ENCODE measurements around the gene GJA5. TPM values are rescaled to one million over a fixed set of nuclear protein-coding genes. Genes with fewer than 3 reads are reported as not detected.
"Not testable (repeated sequence)": the region's sequence is repeated elsewhere in the genome, so short reads cannot be mapped to it uniquely, and the experiment has no call there.

The GJA5 gene
- total RNA-seq, 2 experiments from 2014 or later: not detected

DNA sequence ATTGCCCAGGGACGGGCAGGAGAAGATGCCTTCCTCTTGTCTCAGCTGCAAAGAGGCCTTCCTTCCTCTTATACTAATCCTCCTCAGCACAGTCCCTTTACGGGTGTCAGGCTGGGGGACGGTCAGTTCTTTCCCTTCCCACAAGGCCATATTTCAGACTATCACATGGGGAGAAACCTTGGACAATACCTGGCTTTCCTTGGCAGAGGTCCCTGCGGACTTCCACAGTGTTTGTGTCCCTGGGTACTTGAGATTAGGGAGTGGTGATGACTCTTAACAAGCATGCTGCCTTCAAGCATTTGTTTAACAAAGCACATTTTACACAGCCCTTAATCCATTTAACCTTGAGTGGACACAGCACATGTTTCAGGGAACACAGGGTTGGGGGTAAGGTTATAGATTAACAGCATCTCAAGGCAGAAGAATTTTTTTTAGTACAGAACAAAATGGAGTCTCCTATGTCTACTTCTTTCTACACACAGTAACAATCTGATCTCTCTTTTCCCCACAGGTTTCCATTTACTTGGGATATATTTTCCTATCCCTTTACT lies 26.0 kb downstream of the GJA5 start:
- H3K36me3 Mint-ChIP-seq; H3K4me3 Mint-ChIP-seq; H3K9me3 Mint-ChIP-seq (ENCODE audit: low read depth); CTCF ChIA-PET; H3K27ac Mint-ChIP-seq; ATAC-seq; DNase-seq: not testable (repeated sequence)
- H3K27me3 Mint-ChIP-seq: peaks cover 45% of the 10 kb centered on the region
- peaks cover 18% of the 10 kb centered on the region for H3K4me1 Mint-ChIP-seq

DNA sequence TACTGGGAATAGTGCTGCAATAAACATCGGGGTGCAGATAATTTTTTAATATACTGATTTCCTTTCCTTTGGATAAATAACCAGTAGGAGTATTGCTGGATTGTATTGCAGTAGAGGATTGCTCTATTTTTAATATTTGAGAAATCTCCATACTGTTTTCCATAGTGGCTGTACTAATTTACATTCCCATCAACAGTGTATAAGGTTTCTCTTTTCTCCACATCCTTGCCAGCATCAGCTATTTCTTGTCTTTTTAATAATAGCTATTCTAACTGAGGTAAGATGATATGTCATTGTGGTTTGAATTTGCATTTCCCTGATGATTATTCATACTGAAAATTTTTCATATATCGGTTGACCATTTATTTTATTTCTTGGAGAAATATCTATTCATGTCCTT lies 31.1 kb downstream of the GJA5 start:
- DNase-seq (no peak), ATAC-seq (no peak)
- H3K36me3 Mint-ChIP-seq: peaks cover 1% of the 10 kb centered on the region
- H3K9me3 Mint-ChIP-seq (ENCODE audit: low read depth): no peaks in the 10 kb centered on the region
- peaks cover 3% of the 10 kb centered on the region for H3K4me1 Mint-ChIP-seq
- H3K27ac Mint-ChIP-seq: no peak overlapping the region
- peaks cover 57% of the 10 kb centered on the region for H3K27me3 Mint-ChIP-seq
- CTCF ChIA-PET: no interaction called here
- H3K4me3 Mint-ChIP-seq: no peak overlapping the region

DNA sequence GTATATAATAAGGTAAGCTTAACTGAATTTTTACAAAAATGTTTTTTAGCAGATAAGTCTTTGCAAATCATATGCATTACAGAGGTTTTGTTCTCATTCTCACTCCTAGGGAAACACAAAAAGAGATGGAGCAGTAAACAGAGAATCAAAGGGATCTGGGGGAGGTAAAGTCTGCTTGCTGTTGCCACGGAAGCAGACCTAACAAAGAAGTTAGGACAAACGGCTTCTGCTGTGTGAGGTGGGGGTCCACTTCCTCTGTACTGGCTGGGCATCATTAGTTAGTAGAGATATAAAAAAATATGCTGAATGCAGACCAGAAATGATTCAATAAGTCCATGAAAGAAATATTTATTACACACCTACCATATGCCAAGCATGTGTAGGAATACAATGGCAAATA lies 34.2 kb downstream of the GJA5 start:
- CTCF ChIA-PET: no interaction called here
- no peaks in the 10 kb centered on the region for H3K9me3 Mint-ChIP-seq (ENCODE audit: low read depth)
- no peak for DNase-seq
- ATAC-seq: no peak
- peaks cover 49% of the 10 kb centered on the region for H3K27me3 Mint-ChIP-seq
- no peaks in the 10 kb centered on the region for H3K36me3 Mint-ChIP-seq
- H3K27ac Mint-ChIP-seq: no peak overlapping the region
- H3K4me3 Mint-ChIP-seq: no peak overlapping the region
- peaks cover 4% of the 10 kb centered on the region for H3K4me1 Mint-ChIP-seq

DNA sequence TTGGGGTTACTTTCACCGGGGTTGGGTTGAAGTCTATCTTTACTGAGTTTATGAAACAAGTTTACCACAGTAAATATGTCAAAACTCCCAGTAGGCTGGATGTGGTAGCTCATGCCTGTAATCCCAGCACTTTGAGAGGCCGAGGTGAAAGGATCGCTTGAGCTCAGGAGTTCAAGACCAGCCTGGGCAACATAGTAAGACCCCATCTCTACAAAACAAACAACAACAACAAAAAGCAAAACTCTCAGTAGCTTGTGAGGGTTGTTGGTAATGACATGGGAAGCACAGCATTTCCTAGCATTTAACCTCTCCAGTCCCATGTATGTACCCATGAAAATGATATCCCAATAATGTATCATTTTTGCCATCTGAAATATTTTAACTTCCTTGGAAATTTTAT lies 34.7 kb downstream of the GJA5 start:
- Mint-ChIP-seq H3K27ac (no peak overlapping the region), H3K4me3 (no peak overlapping the region), H3K27me3 (peaks cover 49% of the 10 kb centered on the region), H3K9me3 (ENCODE audit: low read depth) (no peaks in the 10 kb centered on the region), H3K36me3 (no peaks in the 10 kb centered on the region), H3K4me1 (peaks cover 4% of the 10 kb centered on the region)
- DNase-seq: no peak
- ATAC-seq: no peak
- CTCF ChIA-PET: no interaction called here

DNA sequence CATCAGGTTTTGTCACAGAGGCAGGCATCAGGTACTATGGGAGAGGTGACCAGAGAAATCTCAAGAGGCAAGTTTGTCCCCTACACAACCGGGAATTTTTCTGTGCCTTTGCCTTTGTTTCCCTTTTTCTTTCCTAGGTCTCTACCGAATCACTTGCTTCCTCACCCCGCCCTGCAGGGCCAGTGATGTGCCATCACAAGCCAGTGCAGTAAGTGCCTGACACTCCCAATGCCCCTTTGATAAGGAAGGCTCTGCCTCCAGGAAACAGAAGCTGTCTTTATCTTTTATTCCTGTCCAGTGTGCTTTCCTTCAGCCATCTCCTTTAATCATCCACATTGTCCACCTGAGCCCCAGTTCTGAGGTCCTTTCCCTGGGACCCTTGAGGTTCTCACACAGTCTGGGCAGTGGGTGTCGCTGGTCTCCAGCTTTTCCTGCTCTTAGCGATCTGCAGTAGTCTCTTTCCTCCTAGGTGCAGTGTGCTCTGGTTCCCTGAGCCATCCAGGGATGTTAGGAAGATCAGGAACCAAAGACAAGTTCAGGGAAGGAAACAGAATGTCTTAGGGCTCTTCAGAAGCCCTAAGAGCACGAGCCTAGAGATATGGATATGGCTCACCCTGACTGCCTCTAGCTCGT lies 36.6 kb downstream of the GJA5 start:
- Mint-ChIP-seq H3K36me3 (no peaks in the 10 kb centered on the region), H3K9me3 (ENCODE audit: low read depth) (peaks cover 2% of the 10 kb centered on the region), H3K4me3 (no peak overlapping the region), H3K4me1 (peaks cover 1% of the 10 kb centered on the region), H3K27ac (no peak overlapping the region), H3K27me3 (peaks cover 37% of the 10 kb centered on the region)
- DNase-seq: no peak
- ATAC-seq: no peak
- CTCF ChIA-PET: interaction anchor here (1.9 to 2.5 kb wide), 2 partner anchors 166 to 169 kb away, joined by 8 to 9 read pairs; no protein-coding TSS in a partner anchor

DNA sequence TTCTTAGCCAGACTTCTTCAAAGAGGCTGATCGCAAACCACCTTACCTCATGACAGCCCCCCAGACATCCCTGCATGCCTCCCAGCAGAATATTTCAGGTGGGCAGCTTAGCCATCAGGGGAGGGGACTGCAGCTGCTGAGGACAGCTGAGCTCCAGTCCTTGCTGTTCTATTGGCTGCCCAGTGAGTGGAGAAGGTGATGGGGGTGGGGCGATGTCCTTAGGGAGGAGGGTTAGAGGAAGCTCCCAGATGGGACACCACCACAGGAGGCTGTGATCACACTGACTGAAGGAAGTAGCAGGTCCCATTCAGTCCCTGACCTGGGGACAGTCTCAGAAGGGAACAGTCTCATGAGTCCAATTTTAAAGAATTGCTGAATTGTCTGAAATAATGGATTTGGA lies 38.3 kb downstream of the GJA5 start:
- no peak overlapping the region for H3K4me3 Mint-ChIP-seq
- no peak for ATAC-seq
- peaks cover 2% of the 10 kb centered on the region for H3K9me3 Mint-ChIP-seq (ENCODE audit: low read depth)
- no peaks in the 10 kb centered on the region for H3K36me3 Mint-ChIP-seq
- CTCF ChIA-PET: interaction anchor here (1.2 to 2.5 kb wide), 2 partner anchors 167 to 171 kb away, joined by 4 to 8 read pairs; no protein-coding TSS in a partner anchor
- no peak for DNase-seq
- H3K4me1 Mint-ChIP-seq: peaks cover 3% of the 10 kb centered on the region
- H3K27ac Mint-ChIP-seq: no peak overlapping the region
- peaks cover 27% of the 10 kb centered on the region for H3K27me3 Mint-ChIP-seq

DNA sequence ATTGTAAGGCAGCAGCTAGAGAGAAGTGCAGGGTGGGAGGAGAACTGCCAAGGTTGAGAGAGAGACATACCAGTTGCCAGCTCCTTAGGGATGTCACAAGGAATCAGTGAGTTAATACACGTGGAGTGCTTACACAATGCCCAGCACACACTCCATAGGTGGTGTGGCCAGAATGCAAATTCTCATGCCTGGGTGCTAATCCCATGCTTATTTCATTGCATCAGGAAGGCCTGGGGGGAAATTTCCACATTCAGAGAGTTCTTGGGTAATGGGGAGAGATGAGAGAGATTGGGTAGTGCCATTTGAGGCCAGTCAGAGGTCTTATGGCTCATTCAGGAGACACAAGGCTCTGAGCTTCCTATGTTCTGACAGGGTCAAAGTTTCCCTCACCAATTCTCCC lies 38.7 kb downstream of the GJA5 start:
- ATAC-seq (no peak), DNase-seq (no peak)
- Mint-ChIP-seq H3K9me3 (ENCODE audit: low read depth) (peaks cover 2% of the 10 kb centered on the region), H3K27me3 (peaks cover 27% of the 10 kb centered on the region), H3K4me1 (peaks cover 4% of the 10 kb centered on the region), H3K36me3 (no peaks in the 10 kb centered on the region), H3K4me3 (no peak overlapping the region), H3K27ac (no peak overlapping the region)
- CTCF ChIA-PET: interaction anchor here (1.2 kb wide), 1 partner anchor 168 kb away, joined by 4 read pairs; no protein-coding TSS in a partner anchor

DNA sequence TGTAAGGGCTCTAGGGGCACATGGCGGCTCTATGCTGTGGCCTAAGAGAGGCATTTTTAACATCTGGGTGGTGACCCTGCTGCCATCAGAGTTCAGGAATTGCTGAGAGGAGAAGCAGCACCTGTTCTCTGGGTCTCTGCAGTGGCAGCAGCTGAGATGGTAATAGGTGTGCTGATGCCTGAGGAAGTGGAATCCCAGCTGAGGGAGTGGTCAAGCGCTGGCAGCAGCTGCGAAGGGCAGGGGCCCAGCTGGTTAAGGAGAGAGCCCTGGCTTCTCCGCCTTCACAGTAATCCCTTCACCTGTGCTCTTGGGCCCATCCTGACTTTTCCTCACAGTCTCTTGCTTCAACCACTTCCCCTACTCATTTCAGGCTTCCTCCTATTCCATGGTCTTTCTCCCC lies 39.8 kb downstream of the GJA5 start:
- DNase-seq (no peak), ATAC-seq (no peak)
- CTCF ChIA-PET: no interaction called here
- H3K9me3 Mint-ChIP-seq (ENCODE audit: low read depth): peaks cover 2% of the 10 kb centered on the region
- peaks cover 4% of the 10 kb centered on the region for H3K4me1 Mint-ChIP-seq
- H3K4me3 Mint-ChIP-seq: no peak overlapping the region
- peaks cover 27% of the 10 kb centered on the region for H3K27me3 Mint-ChIP-seq
- no peaks in the 10 kb centered on the region for H3K36me3 Mint-ChIP-seq
- no peak overlapping the region for H3K27ac Mint-ChIP-seq

DNA sequence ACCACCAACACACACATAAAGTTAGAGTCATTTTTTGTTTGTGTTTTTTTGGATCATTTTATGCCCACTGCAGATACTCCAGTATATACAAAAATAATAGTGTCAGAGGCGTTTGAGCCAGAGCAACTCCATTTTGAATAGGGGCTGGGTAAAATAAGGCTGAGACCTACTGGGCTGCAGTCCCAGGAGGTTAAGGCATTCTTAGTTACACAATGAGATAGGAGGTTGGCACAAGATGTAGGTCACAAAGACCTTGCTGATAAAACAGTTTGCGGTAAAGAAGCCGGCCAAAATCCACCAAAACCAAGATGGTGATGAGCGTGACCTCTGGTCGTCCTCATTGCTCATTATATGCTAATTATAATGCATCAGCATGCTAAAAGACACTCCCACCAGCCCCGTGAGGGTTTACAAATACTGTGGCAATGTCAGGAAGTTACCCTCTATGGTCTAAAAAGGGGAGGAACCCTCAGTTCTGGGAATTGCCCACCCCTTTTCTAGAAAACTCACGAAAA lies 40.6 kb downstream of the GJA5 start:
- no peak for DNase-seq
- H3K27ac Mint-ChIP-seq: no peak overlapping the region

DNA sequence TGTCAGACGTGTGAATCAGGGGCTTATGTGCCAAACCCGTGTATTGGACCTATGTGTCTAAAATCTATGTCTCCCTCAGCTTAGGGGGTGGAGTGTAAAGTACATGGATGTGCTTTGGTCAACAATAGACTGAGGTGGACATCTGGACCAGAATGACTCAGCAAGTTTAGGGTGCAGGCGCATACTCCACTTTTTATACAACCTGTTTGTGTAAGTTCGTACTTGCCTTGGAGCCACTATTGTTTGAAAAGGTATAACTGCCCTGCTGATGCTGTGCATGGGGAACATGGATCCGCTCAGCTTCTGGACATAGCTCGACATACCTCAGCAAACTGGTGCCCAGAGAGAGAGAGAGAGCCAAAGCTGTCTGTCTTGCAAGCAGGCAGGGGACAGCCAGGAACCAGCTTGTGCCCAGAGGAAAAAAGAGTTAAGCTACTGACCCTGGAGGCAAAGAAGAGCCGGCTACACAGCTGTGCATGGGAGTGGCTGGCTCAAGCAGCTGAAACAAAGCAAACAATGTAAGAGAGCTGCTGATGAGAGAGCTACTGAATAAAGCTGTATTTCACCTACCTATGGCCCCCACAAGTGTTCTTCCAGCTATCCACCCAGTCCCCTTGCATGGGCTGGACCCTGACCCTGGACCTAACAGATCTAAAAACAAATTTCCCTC lies 41.2 kb downstream of the GJA5 start:
- ATAC-seq (no peak), DNase-seq (no peak)
- peaks cover 33% of the 10 kb centered on the region for H3K27me3 Mint-ChIP-seq
- H3K9me3 Mint-ChIP-seq (ENCODE audit: low read depth): peaks cover 2% of the 10 kb centered on the region
- H3K27ac Mint-ChIP-seq: no peak overlapping the region
- CTCF ChIA-PET: no interaction called here
- H3K4me3 Mint-ChIP-seq: no peak overlapping the region
- peaks cover 4% of the 10 kb centered on the region for H3K4me1 Mint-ChIP-seq
- no peaks in the 10 kb centered on the region for H3K36me3 Mint-ChIP-seq

More for the DNA sequence above, 40.6 kb downstream of the GJA5 start:
- H3K4me3 Mint-ChIP-seq: no peak overlapping the region
- no peak for ATAC-seq
- no peaks in the 10 kb centered on the region for H3K36me3 Mint-ChIP-seq
- peaks cover 30% of the 10 kb centered on the region for H3K27me3 Mint-ChIP-seq
- CTCF ChIA-PET: no interaction called here
- H3K4me1 Mint-ChIP-seq: peaks cover 4% of the 10 kb centered on the region
- H3K9me3 Mint-ChIP-seq (ENCODE audit: low read depth): peaks cover 2% of the 10 kb centered on the region

DNA sequence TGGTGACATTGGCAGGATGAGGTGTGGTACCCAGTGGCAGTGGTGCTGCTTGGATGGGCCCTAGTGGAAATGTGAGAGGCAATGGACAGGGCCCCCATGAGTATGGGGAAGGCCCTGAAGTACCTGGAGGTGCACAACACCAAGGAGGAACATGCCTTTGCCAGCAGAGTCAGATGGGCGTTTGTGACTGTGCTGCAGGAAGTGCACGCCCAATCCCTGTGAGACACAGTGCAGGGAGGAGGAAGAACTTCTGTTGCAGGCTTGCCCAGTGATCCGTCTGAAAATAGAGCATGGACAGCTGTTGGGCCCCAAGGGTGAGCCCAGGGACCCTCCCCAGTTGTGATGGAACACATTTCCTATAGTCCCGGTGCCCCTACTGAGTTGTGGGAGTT lies 42.7 kb downstream of the GJA5 start:
- no peak overlapping the region for H3K27ac Mint-ChIP-seq
- CTCF ChIA-PET: no interaction called here
- H3K9me3 Mint-ChIP-seq (ENCODE audit: low read depth): peaks cover 2% of the 10 kb centered on the region
- no peaks in the 10 kb centered on the region for H3K36me3 Mint-ChIP-seq
- ATAC-seq: no peak
- peaks cover 30% of the 10 kb centered on the region for H3K27me3 Mint-ChIP-seq
- H3K4me1 Mint-ChIP-seq: peaks cover 2% of the 10 kb centered on the region
- no peak overlapping the region for H3K4me3 Mint-ChIP-seq
- no peak for DNase-seq

DNA sequence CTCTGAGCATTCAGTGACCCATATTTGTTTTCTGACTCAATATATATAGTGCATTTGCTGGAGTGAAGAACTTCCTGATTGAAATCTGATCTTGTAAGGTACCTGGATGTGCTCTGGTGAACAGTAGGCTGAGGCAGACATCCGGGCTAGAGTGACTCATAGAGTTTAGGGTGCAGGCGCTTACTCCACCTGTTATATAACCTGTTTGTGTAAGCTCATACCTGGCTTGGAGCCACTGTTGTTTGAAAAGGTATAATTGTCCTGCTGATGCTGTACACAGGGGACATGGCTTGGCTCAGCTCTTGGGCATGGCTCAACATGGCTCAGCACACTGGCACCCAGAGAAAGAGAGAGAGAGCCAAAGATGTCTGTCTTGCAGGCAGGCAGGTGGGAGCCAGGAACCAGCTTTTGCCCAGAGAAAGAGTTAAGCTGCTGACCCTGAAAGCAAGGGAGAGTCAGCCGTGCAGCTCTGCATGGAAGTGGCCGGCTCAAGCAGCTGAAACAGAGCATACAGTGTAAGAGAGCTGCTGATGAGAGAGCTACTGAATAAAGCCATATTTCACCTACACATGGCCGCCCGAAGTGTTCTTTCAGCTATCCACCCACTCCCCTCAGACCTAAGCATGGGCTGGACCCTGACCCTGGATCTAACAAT lies 43.2 kb downstream of the GJA5 start:
- peaks cover 2% of the 10 kb centered on the region for H3K9me3 Mint-ChIP-seq (ENCODE audit: low read depth)
- H3K36me3 Mint-ChIP-seq: no peaks in the 10 kb centered on the region
- H3K27me3 Mint-ChIP-seq: peaks cover 30% of the 10 kb centered on the region
- CTCF ChIA-PET: no interaction called here
- peaks cover 2% of the 10 kb centered on the region for H3K4me1 Mint-ChIP-seq
- no peak for DNase-seq
- ATAC-seq: no peak
- no peak overlapping the region for H3K27ac Mint-ChIP-seq
- no peak overlapping the region for H3K4me3 Mint-ChIP-seq

DNA sequence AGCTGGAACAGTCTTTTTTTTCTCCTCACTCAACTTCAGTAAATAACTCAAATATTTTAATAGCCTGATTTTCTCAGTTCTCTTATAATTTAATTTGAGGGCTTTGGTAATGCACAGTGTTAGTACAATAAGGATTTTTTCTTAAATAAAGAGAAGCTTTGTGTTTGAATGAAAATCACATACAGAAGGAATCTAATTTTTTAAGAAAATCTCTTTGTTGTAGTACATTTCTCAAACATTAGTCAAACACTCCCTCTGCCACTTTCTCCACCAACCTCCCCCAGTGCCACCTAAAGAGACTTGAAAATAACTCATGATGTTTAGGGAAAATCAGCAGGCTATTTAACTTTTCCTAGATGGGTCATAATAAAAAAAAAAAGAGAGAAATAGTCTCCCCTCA lies 47.8 kb downstream of the GJA5 start:
- Mint-ChIP-seq H3K27me3 (peaks cover 49% of the 10 kb centered on the region), H3K9me3 (ENCODE audit: low read depth) (no peaks in the 10 kb centered on the region), H3K4me1 (peaks cover 2% of the 10 kb centered on the region), H3K4me3 (no peak overlapping the region), H3K36me3 (no peaks in the 10 kb centered on the region), H3K27ac (no peak overlapping the region)
- DNase-seq (no peak), ATAC-seq (no peak)
- CTCF ChIA-PET: no interaction called here
